DMS 273 (cell line): ENCODE results near the gene FBXO3.
"Not testable (repeated sequence)": the region's sequence is repeated elsewhere in the genome, so short reads cannot be mapped to it uniquely, and the experiment has no call there.

ENCODE experiments used
- DNase-seq: peaks from one replicate; lab custom pipeline; 2025; ENCODE audit not compliant: unreplicated experiment; lab: John Stamatoyannopoulos, UW

Gene FBXO3

GRCh38 chr11:33773987-33774735 is at the start of gene FBXO3:
Gene FBXO3 (minus strand): TSS chr11:33774520. CDS start chr11:33774497, 23 bp downstream.
- peak; percentile 91 for DNase-seq

GRCh38 chr11:33822981-33823380 is 48.7 kb upstream of the FBXO3 start:
- not testable (repeated sequence) for DNase-seq

- no peak for DNase-seq
Measured at GRCh38 chr11:33819278-33820035, 45.1 kb upstream of the FBXO3 start.

GRCh38 chr11:33808228-33808828 is 34.0 kb upstream of the FBXO3 start:
- DNase-seq = peak; percentile 83

GRCh38 chr11:33804471-33804870 is 30.2 kb upstream of the FBXO3 start:
- peak; percentile 11 for DNase-seq

- DNase-seq = peak; percentile 90
Measured at GRCh38 chr11:33802194-33802950, 28.1 kb upstream of the FBXO3 start.

- DNase-seq = no peak
Measured at GRCh38 chr11:33801821-33802193, 27.5 kb upstream of the FBXO3 start.

- no peak for DNase-seq
Measured at GRCh38 chr11:33797879-33798278, 23.6 kb upstream of the FBXO3 start.

GRCh38 chr11:33790040-33790439 is 15.7 kb upstream of the FBXO3 start:
- DNase-seq = no peak

- not testable (repeated sequence) for DNase-seq
Measured at GRCh38 chr11:33788095-33788494, 13.8 kb upstream of the FBXO3 start.

GRCh38 chr11:33787076-33787475 is 12.8 kb upstream of the FBXO3 start:
- no peak for DNase-seq

- DNase-seq = no peak
Measured at GRCh38 chr11:33785609-33786008, 11.3 kb upstream of the FBXO3 start.

GRCh38 chr11:33779849-33780528 is 5.7 kb upstream of the FBXO3 start:
- no peak for DNase-seq

GRCh38 chr11:33778675-33779074 is 4.4 kb upstream of the FBXO3 start:
- peak; percentile 44 for DNase-seq

- DNase-seq = no peak
Measured at GRCh38 chr11:33777906-33778305, 3.6 kb upstream of the FBXO3 start.

GRCh38 chr11:33775832-33776470 is 1.6 kb upstream of the FBXO3 start:
- DNase-seq = no peak

GRCh38 chr11:33775467-33775807 is 1.1 kb upstream of the FBXO3 start:
- DNase-seq = no peak

GRCh38 chr11:33774736-33775466 is 581 bp upstream of the FBXO3 start:
- DNase-seq = peak; percentile 46

- peak; percentile 49 for DNase-seq
Measured at GRCh38 chr11:33773404-33773986, 825 bp downstream of the FBXO3 start.
